Breast epithelium (tissue), 3 donors: ENCODE data around the gene ZNF263.

Experiments
- POLR2A ChIP-seq: fragments of 450-650 bp; IDR thresholded peaks from one replicate; pipeline ENCODE4 v1.6.1; 2016; ENCODE audit warnings: antibody characterized with exemption, mild to moderate bottlenecking, moderate library complexity
- POLR2AphosphoS5 ChIP-seq, 3 donors: sonication (generic); formaldehyde crosslinking; IDR thresholded peaks; one replicate each; pipeline ENCODE4 v1.6.1; 2017; ENCODE audit warnings: antibody characterized with exemption in 3 of 3

DNA sequence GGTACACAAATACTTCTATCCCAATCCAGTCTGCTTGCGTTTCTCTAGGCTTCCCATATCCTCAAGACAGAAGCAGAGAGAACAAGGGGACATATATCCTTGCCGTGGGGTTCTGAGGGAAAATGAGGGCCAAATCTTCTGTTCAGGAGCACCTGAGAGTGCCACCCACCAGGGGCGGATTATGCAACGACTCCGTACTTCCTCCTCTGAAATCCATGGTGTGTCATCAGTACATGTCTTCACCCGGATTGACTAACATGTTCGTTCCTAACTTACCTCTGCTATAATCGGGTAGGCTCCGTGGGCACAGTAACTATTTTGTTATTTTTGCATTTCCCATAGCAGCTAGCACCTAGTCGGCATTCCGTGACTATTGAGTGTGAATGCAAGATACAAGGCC lies 40.6 kb upstream of the ZNF263 start:
- no peak for TF ChIP-seq POLR2A
- TF ChIP-seq POLR2AphosphoS5 (IDR thresholded peaks at IDR 0.05) = no peak
